ENCODE measurements around the gene SNTG2. TPM values are rescaled to one million over a fixed set of nuclear protein-coding genes. Genes with fewer than 3 reads are reported as not detected.

SNTG2 gene
- total and polyA plus RNA-seq, 9 donors: 0.17 to 5.7 (median 1.3) TPM; not detected in 1

DNA sequence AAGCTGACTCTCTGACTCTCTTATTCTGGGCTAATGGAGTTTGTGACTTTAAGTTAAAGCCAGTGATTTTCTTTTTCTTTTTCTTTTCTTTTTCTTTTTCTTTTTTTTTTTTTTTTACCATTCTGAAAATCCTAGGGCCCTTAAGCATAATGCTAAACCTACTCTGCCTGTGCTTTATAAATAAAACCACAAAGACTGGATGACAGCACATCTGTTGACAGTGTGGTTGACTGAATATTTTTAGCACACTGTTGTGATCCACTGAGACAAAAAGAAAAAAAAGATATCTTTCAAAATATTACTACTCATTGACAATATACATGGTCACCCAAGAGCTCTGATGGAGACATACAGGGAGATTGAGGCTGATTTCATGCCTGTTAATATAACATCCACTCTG, 121.6 kb downstream of the SNTG2 start:
- no peak for DNase-seq
- H3K9me3 ChIP-seq: no peaks in the 10 kb centered on the region
- H3K4me1 ChIP-seq (ENCODE audit: insufficient read depth): no peaks in the 10 kb centered on the region
- no peak overlapping the region for H3K4me3 ChIP-seq
- no peak for TF ChIP-seq POLR2A (IDR thresholded peaks at IDR 0.05)
- TF ChIP-seq EP300 (IDR thresholded peaks at IDR 0.05): no peak
- no peak overlapping the region for H3K27ac ChIP-seq
- H3K36me3 ChIP-seq: no peaks in the 10 kb centered on the region
- intact Hi-C loops (cut with DNase I): no loop called here
- H3K27me3 ChIP-seq: no peaks in the 10 kb centered on the region

DNA sequence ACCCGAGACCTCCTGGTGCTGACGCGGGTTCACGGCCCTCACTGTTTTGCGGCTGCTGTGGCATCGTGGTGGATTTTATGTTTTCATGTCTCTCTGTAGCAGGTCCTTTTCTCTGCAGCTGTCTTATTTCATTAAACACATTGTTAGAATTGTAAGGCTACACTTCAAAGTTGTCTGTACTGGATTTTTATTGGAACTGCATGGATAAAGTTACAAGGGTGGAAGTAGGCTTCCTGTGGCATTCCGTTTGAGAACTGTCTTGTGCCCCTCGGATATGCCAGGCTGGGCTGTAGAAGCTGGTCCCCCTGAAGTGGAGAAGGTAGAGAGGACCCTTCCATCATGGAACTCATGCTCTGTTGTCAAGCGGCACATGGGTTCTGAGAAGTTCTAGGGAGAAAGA, 127.3 kb downstream of the SNTG2 start:
- Histone ChIP-seq H3K36me3 (no peaks in the 10 kb centered on the region), H3K27me3 (no peaks in the 10 kb centered on the region), H3K4me3 (no peak overlapping the region), H3K4me1 (ENCODE audit: insufficient read depth) (no peaks in the 10 kb centered on the region), H3K27ac (no peak overlapping the region), H3K9me3 (no peaks in the 10 kb centered on the region)
- no peak for DNase-seq
- TF ChIP-seq EP300 (IDR thresholded peaks at IDR 0.05) (no peak), POLR2A (IDR thresholded peaks at IDR 0.05) (no peak)
- TF ChIP-seq, protein P1, sequence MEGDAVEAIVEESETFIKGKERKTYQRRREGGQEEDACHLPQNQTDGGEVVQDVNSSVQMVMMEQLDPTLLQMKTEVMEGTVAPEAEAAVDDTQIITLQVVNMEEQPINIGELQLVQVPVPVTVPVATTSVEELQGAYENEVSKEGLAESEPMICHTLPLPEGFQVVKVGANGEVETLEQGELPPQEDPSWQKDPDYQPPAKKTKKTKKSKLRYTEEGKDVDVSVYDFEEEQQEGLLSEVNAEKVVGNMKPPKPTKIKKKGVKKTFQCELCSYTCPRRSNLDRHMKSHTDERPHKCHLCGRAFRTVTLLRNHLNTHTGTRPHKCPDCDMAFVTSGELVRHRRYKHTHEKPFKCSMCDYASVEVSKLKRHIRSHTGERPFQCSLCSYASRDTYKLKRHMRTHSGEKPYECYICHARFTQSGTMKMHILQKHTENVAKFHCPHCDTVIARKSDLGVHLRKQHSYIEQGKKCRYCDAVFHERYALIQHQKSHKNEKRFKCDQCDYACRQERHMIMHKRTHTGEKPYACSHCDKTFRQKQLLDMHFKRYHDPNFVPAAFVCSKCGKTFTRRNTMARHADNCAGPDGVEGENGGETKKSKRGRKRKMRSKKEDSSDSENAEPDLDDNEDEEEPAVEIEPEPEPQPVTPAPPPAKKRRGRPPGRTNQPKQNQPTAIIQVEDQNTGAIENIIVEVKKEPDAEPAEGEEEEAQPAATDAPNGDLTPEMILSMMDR (IDR thresholded peaks at IDR 0.05): no peak
- WGBS, 3 donors: 82 to 92% (median 91%) methylated on average over 9 of the region's 9 CpGs
- intact Hi-C loops (cut with DNase I): no loop called here

DNA sequence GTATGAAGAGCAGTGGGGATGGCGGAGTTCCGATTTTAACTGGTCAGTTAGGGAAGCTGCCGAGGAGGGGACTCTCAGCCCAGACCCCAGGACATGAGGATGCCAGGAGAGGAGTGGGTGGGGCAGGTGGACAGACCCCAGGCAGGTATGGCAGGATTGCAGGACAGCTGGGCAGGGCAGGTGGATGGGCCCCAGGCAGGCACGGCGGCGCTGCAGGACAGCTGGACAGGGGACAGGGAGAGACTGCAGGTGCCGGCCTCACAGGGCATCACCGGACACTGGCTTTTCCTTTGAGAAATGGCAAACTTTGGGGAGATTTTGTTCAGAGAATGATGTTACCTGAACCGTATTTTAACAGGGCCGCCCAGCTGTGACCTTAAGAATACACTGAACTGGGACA, 127.7 kb downstream of the SNTG2 start:
- Histone ChIP-seq H3K27me3 (no peaks in the 10 kb centered on the region), H3K36me3 (no peaks in the 10 kb centered on the region), H3K9me3 (no peaks in the 10 kb centered on the region), H3K4me3 (no peak overlapping the region), H3K4me1 (ENCODE audit: insufficient read depth) (no peaks in the 10 kb centered on the region), H3K27ac (no peak overlapping the region)
- intact Hi-C loops (cut with DNase I): no loop called here
- DNase-seq: no peak
- TF ChIP-seq, protein P1 (IDR thresholded peaks at IDR 0.05): no peak
- 66 to 79% (median 71%) methylated on average over 10 of the region's 10 CpGs for WGBS, 3 donors

DNA sequence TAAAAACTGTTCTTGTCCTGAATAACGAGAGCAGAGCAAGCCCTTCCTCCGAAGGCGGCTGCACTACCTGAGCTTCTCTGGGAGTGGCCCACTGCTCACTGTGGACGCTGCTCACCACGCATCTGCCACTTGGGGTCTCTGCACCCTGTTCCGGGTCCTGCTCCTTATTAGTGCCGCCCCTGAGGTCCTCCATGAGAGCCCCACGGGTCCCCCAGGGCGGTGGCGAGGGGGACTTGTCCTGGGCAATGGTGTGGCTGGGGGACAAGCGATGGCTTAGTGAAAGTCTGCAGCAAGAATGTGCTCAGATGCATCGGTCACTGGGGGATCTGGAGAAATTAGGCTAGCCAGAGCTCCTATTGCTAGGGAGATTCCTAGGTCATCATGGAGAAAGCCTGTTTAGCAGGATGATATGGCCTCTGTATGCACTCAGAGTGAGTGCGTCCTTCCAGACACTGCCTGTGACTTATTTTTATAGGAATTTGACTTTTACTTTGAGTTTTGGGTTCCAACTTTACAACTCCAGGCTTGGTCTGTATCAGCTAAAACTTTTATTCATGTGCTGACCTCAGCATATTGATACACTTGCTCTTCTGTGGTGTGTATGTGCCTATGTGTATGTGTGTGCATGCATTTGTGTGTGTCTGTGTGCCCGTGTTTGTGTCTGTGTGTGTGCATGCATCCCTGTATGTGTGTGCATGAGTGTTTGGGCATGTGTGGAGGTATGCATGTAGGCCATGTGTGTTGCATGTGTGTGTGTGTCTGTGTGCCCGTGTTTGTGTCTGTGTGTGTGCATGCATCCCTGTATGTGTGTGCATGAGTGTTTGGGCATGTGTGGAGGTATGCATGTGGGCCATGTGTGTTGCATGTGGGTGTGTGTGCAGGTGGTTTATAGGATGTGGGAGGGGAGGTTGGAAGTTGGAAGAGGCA, 129.5 kb downstream of the SNTG2 start:
- H3K4me3 ChIP-seq: no peak overlapping the region
- no peaks in the 10 kb centered on the region for H3K27me3 ChIP-seq
- intact Hi-C loops (cut with DNase I): no loop called here
- 87 to 90% (median 88%) methylated on average over 15 of the region's 15 CpGs for WGBS, 3 donors
- TF ChIP-seq POLR2A (IDR thresholded peaks at IDR 0.05): no peak
- TF ChIP-seq, protein P1 (IDR thresholded peaks at IDR 0.05): no peak
- TF ChIP-seq EP300 (IDR thresholded peaks at IDR 0.05): no peak
- no peaks in the 10 kb centered on the region for H3K9me3 ChIP-seq
- DNase-seq: no peak
- no peaks in the 10 kb centered on the region for H3K36me3 ChIP-seq
- no peak overlapping the region for H3K27ac ChIP-seq
- H3K4me1 ChIP-seq (ENCODE audit: insufficient read depth): no peaks in the 10 kb centered on the region
